HG02870 (cell line): ENCODE results near the gene CDH18.

Source experiments
- ATAC-seq: cut with Tn5 transposase; IDR thresholded peaks from one replicate; pipeline ENCODE4 v1.9.1; 2021; ENCODE audit warnings: mild to moderate bottlenecking, moderate library complexity; ENCODE audit not compliant: unreplicated experiment

CDH18 gene

GRCh38 chr5:19987612-19988361, at the start of gene CDH18:
CDH18 (minus strand) TSS chr5:19988200; CDS start chr5:19838986, 149,214 bp downstream.
- no peak for ATAC-seq

DNA sequence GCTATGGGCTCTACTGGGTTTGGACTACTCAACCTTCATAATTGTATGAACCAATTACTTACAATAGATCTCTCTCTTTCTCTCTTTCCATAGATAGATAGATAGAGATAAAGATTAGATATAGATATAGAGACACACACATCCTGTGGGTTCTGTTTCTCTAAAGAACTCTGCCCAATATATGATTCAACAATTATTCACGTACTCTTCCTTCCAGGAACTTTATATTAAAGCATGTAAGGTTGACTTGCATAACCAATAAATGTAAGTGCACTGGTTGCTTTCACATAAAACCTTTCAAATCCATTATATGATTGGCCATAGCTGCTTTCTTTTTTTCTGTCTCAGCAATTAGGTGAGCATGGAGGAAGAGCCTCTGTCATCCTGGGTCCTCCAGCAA, 46.7 kb upstream of the CDH18 start:
- no peak for ATAC-seq

GRCh38 chr5:20033881-20034280, 45.9 kb upstream of the CDH18 start:
- ATAC-seq: no peak

- ATAC-seq: no peak
These were observed 44.9 kb upstream of the CDH18 start for GRCh38 chr5:20032896-20033295.

GRCh38 chr5:20030125-20030524, 42.1 kb upstream of the CDH18 start:
- no peak for ATAC-seq

- ATAC-seq: no peak
These were observed 41.3 kb upstream of the CDH18 start for GRCh38 chr5:20029266-20029665.

DNA sequence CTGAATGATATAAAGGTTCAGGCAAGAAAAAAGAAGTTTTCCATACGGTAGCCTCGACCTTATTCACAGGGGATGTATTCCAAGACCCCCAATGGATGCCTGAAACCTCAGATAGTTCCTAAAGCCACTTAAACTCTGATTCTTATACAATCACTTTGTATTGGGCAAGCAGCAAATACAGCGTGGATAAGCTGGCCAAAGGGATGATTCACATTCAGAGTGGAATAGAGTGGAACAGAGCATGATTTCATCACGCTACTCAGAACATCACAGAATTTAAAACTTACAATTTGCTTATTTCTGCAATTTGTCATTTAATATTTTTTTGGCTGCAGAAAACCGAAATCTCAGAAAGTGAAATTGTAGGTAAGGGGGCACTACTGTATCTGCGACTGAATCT, 40.5 kb upstream of the CDH18 start:
- no peak for ATAC-seq

- no peak for ATAC-seq
These were observed 35.7 kb upstream of the CDH18 start for GRCh38 chr5:20023686-20024180.

GRCh38 chr5:20020247-20020646, 32.2 kb upstream of the CDH18 start:
- ATAC-seq: no peak

- ATAC-seq: no peak
These were observed 29.0 kb upstream of the CDH18 start for GRCh38 chr5:20017021-20017420.

DNA sequence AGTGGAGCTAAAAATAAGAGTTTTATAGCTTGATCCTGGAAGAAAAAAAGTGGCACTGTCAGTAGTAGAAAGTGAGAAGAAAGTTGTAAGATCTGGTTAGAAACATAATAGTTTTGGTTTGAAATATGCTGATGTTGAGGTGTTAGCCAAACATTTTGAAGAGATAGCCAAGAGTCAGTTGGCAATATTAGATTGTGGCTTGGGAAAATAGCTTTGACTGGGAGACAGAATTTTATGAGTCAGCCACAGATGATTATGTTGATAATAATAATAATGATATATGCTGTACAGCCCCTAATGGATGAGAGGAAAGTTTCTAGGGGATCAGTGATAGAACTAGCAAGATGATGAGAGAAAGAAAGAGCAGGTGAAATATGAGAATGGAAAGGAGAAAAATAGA, 12.4 kb upstream of the CDH18 start:
- no peak for ATAC-seq

GRCh38 chr5:19988457-19988856, 457 bp upstream of the CDH18 start:
- no peak for ATAC-seq

GRCh38 chr5:19986806-19987205, 1.2 kb downstream of the CDH18 start:
- ATAC-seq: no peak

- no peak for ATAC-seq
These were observed 1.9 kb downstream of the CDH18 start for GRCh38 chr5:19986031-19986619.

GRCh38 chr5:19978476-19978875, 9.5 kb downstream of the CDH18 start:
- ATAC-seq: no peak

DNA sequence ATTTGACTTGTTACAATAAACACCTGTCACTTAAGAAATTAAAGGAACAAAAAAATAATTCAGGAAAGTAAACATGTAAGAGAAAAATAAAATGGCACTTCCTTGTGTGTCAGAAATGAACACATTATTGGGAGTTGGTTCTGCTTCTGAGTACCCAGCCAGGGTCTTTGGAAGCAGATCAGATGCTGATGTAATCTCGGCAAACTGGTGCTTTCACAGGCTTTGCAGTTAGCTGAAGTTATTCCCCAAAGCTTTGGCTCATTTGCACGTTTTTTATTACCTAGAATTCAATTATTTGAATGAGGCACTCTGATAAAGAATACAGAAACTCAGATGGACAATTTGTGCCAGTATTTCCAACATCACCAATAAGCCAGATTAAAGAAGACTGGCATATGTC, 10.9 kb downstream of the CDH18 start:
- no peak for ATAC-seq

- no peak for ATAC-seq
These were observed 12.2 kb downstream of the CDH18 start for GRCh38 chr5:19975795-19976194.

- ATAC-seq: no peak
These were observed 27.5 kb downstream of the CDH18 start for GRCh38 chr5:19960451-19960850.

GRCh38 chr5:19959830-19960384, 28.1 kb downstream of the CDH18 start:
- ATAC-seq: no peak

GRCh38 chr5:19950897-19951296, 37.1 kb downstream of the CDH18 start:
- no peak for ATAC-seq

DNA sequence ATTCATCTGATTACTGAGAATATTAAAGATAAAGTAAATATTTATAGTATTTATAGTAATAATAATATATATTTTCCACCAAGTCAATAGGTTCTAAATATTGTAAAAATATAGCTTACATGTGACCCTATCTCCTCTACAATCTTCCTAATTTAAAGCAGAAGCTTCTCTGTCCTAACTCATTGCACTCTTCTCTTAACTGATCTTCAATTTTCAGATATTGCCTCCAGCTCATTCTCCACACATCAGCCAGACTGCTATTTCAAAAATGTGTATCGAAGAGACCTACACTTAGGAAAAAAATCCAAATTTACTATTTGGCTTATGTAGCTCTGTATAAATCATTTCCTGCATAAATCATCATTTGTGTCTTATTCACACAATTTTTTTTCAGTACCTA, 47.8 kb downstream of the CDH18 start:
- no peak for ATAC-seq

DNA sequence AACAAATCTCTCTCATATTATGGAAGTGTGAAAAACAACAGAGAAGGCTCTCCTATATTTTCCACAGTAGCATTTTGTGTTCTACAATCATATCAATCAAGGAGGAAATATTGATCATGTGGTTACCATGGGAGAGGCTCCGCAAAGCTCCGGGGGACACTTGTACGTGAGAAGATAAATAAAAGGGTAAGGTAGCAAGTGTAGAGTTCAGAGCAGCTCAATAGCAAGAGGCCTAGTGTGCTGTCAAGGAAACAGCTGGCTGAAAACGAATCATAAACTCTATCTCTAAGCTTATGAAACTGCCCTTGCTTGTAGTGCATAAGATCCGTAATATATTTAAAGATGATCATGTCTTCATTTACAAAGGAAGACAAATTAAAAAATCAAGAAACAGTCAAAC, 57.5 kb downstream of the CDH18 start:
- ATAC-seq: no peak
